ENCODE results near the gene TOP2A. TPM values are rescaled to one million over a fixed set of nuclear protein-coding genes. Genes with fewer than 3 reads are reported as not detected.
A peak's percentile ranks its signal among the peaks of the same experiment; 100 is the strongest.

Gene TOP2A
- total and polyA plus RNA-seq, 9 of the 15 experiments (the other 6 are each of a cell fraction or from before 2014, with no cell fraction given) = 133 to 347 (median 259) TPM

- TF ChIP-seq PREB (CRISPR knock-in tag; IDR thresholded peaks at IDR 0.05) (no peak), TSHZ1 (CRISPR knock-in tag; IDR thresholded peaks at IDR 0.05) (no peak), JUN (IDR thresholded peaks at IDR 0.05; ENCODE audit: borderline replicate concordance, low read depth, low read length) (no peak), JUN (CRISPR knock-in tag; IDR thresholded peaks at IDR 0.05; ENCODE audit: borderline replicate concordance) (no peak), THRA (IDR thresholded peaks at IDR 0.05) (no peak), ZBTB26 (CRISPR knock-in tag; IDR thresholded peaks at IDR 0.05) (peak; percentile 89; the same call in 1 of the 2 replicates), USF1 (CRISPR knock-in tag; IDR thresholded peaks at IDR 0.05) (no peak), MCM5 (IDR thresholded peaks at IDR 0.05; ENCODE audit: low read depth) (no peak), ZNF512 (tag; IDR thresholded peaks at IDR 0.05) (peak; percentile 99), BHLHE40 (IDR thresholded peaks at IDR 0.05; ENCODE audit: low read length) (no peak)
Measured at GRCh38 chr17:40358323-40359038, 59.2 kb downstream of the TOP2A start (continued).
